Cardiac fibroblast (primary cell): Measurements from ENCODE around the gene ATXN1.

Source experiments
- DNase-seq, 2 donors: peaks; one replicate each; pipeline versions ENCODE4 v3.0.0 to v3.0.0-alpha.2; 2010; ENCODE audit warnings: low read depth in 2 of 2
- H3K4me3 ChIP-seq, 2 donors: replicated peaks in 1 of 2; 1 replicate in 1 of 2; 2 replicates in 1 of 2; pipeline ENCODE4 v1.5.1; 2011; ENCODE audit warnings: low read depth in 2 of 2, low read length in 2 of 2, mild to moderate bottlenecking in 2 of 2, moderate library complexity in 1 of 2
- CTCF ChIP-seq: IDR thresholded peaks from one replicate; pipeline ENCODE4 v1.5.1; 2011; ENCODE audit warnings: low read depth, mild to moderate bottlenecking, low read length, inconsistent platforms

The ATXN1 gene

GRCh38 chr6:16294371-16294770 lies 466.9 kb downstream of the ATXN1 start:
- no peak for TF ChIP-seq CTCF
- DNase-seq: no peak

GRCh38 chr6:16292942-16293341 lies 468.3 kb downstream of the ATXN1 start:
- TF ChIP-seq CTCF: no peak
- H3K4me3 ChIP-seq: no peak overlapping the region
- DNase-seq: no peak

More at GRCh38 chr6:16294371-16294770, 466.9 kb downstream of the ATXN1 start:
- no peak overlapping the region for H3K4me3 ChIP-seq

GRCh38 chr6:16292432-16292831 lies 468.8 kb downstream of the ATXN1 start:
- no peak for TF ChIP-seq CTCF
- no peak overlapping the region for H3K4me3 ChIP-seq
- no peak for DNase-seq

GRCh38 chr6:16291739-16292138 lies 469.5 kb downstream of the ATXN1 start:
- H3K4me3 ChIP-seq: no peak overlapping the region
- no peak for TF ChIP-seq CTCF
- no peak for DNase-seq

GRCh38 chr6:16288163-16288562 lies 473.1 kb downstream of the ATXN1 start:
- DNase-seq: no peak
- no peak for TF ChIP-seq CTCF

GRCh38 chr6:16286151-16286522 lies 475.1 kb downstream of the ATXN1 start:
- peak; percentile 47 to 58 for DNase-seq
- no peak overlapping the region for H3K4me3 ChIP-seq
- peak; percentile 97 for TF ChIP-seq CTCF

More at GRCh38 chr6:16288163-16288562, 473.1 kb downstream of the ATXN1 start:
- H3K4me3 ChIP-seq: no peak overlapping the region

GRCh38 chr6:16285467-16286150 lies 475.7 kb downstream of the ATXN1 start:
- TF ChIP-seq CTCF: no peak
- no peak for DNase-seq
- no peak overlapping the region for H3K4me3 ChIP-seq
